Suprapubic skin (tissue), 4 donors: Measurements from ENCODE around the gene ST6GALNAC1.

Experiments used
- CTCF ChIP-seq, 2 donors: fragments of 200-600 bp in 1 of 2; fragments of 450-650 bp in 1 of 2; sonication (generic) in 1 of 2; IDR thresholded peaks; one replicate each; pipeline ENCODE4 v1.5.1; 2016 to 2019; ENCODE audit warnings: antibody characterized with exemption in 2 of 2, mild to moderate bottlenecking in 1 of 2, moderate library complexity in 1 of 2
- EP300 ChIP-seq: sonication (generic); formaldehyde crosslinking; IDR thresholded peaks from one replicate; pipeline ENCODE4 v1.6.1; 2017; ENCODE audit warnings: antibody characterized with exemption
- POLR2A ChIP-seq, 2 donors: fragments of 450-650 bp; IDR thresholded peaks; one replicate each; pipeline ENCODE4 v1.6.1; 2017; ENCODE audit warnings: antibody characterized with exemption in 2 of 2, mild to moderate bottlenecking in 2 of 2, moderate library complexity in 2 of 2
- POLR2AphosphoS5 ChIP-seq, 3 donors: sonication (generic); formaldehyde crosslinking; IDR thresholded peaks; one replicate each; pipeline ENCODE4 v1.6.1; 2017; ENCODE audit warnings: antibody characterized with exemption in 3 of 3

GRCh38 chr17:76614912-76615617 is 28.5 kb downstream of the ST6GALNAC1 start:
- TF ChIP-seq POLR2A (IDR thresholded peaks at IDR 0.05) (no peak), CTCF (IDR thresholded peaks at IDR 0.05) (no peak), POLR2AphosphoS5 (IDR thresholded peaks at IDR 0.05) (no peak), EP300 (no peak)
